HEK293 (cell line): ENCODE data around the gene PFDN6.
A peak's percentile ranks its signal among the peaks of the same experiment; 100 is the strongest.

Experiments
- CTCF ChIP-seq: fragments of 450-650 bp; formaldehyde crosslinking; IDR thresholded peaks from 2 replicates; pipeline ENCODE4 v1.5.1; 2016; ENCODE audit warnings: missing biosample characterization, missing genetic modification characterization
- MEIS1 ChIP-seq: sonication (generic); formaldehyde crosslinking; IDR thresholded peaks from 2 replicates; pipeline ENCODE4 v1.8.1; 2022; ENCODE audit warnings: missing genetic modification reagents, mild to moderate bottlenecking, borderline replicate concordance
- REST ChIP-seq: fragments of 450-650 bp; formaldehyde crosslinking; IDR thresholded peaks from 2 replicates; pipeline ENCODE4 v1.5.1; 2016; ENCODE audit warnings: missing biosample characterization, missing genetic modification characterization
- ZBTB17 ChIP-seq: fragments of 450-650 bp; formaldehyde crosslinking; IDR thresholded peaks from 2 replicates; pipeline ENCODE4 v1.5.1; 2016; ENCODE audit warnings: missing biosample characterization, missing genetic modification characterization
- ZFP69B ChIP-seq: fragments of 450-650 bp; formaldehyde crosslinking; IDR thresholded peaks from 2 replicates; pipeline ENCODE4 v1.5.1; 2016; ENCODE audit warnings: missing biosample characterization, missing genetic modification characterization
- ZNF140 ChIP-seq: fragments of 450-650 bp; formaldehyde crosslinking; IDR thresholded peaks from 2 replicates; pipeline ENCODE4 v1.5.1; 2016; ENCODE audit warnings: missing biosample characterization, missing genetic modification characterization
- ZNF146 ChIP-seq: fragments of 450-650 bp; formaldehyde crosslinking; IDR thresholded peaks from 2 replicates; pipeline ENCODE4 v1.5.1; 2016; ENCODE audit warnings: missing biosample characterization, missing genetic modification characterization
- ZNF169 ChIP-seq: fragments of 450-650 bp; formaldehyde crosslinking; IDR thresholded peaks from 2 replicates; pipeline ENCODE4 v1.5.1; 2016; ENCODE audit warnings: missing biosample characterization, missing genetic modification characterization
- ZNF391 ChIP-seq: fragments of 450-650 bp; formaldehyde crosslinking; IDR thresholded peaks from 2 replicates; pipeline ENCODE4 v1.5.1; 2016; ENCODE audit warnings: low read depth, missing biosample characterization, missing genetic modification characterization, borderline replicate concordance
- ZNF549 ChIP-seq: fragments of 450-650 bp; IDR thresholded peaks from 2 replicates; pipeline ENCODE4 v1.5.1; 2018; ENCODE audit warnings: missing biosample characterization, missing genetic modification characterization, mild to moderate bottlenecking, inconsistent platforms, moderate library complexity
- ZNF560 ChIP-seq: fragments of 450-650 bp; formaldehyde crosslinking; IDR thresholded peaks from 2 replicates; pipeline ENCODE4 v1.5.1; 2017; ENCODE audit warnings: missing biosample characterization, missing genetic modification characterization, borderline replicate concordance
- ZNF629 ChIP-seq: fragments of 450-650 bp; formaldehyde crosslinking; IDR thresholded peaks from 2 replicates; pipeline ENCODE4 v1.5.1; 2017; ENCODE audit warnings: missing biosample characterization, missing genetic modification characterization

GRCh38 chr6:33315793-33316602 lies 26.6 kb downstream of the PFDN6 start:
- TF ChIP-seq MEIS1 (CRISPR knock-in tag) (no peak), CTCF (tag by site-specific recombination) (no peak), ZNF146 (tag by site-specific recombination) (no peak), ZBTB17 (no peak), REST (tag by site-specific recombination) (peak; percentile 88), ZNF629 (tag by site-specific recombination) (no peak), ZNF549 (tag by site-specific recombination) (no peak), ZFP69B (tag by site-specific recombination) (no peak), ZNF169 (no peak), ZNF140 (tag by site-specific recombination) (no peak), ZNF391 (tag by site-specific recombination) (no peak), ZNF560 (tag by site-specific recombination) (no peak)
